Measurements from ENCODE around the gene NNMT. TPM values are rescaled to one million over a fixed set of nuclear protein-coding genes. Genes with fewer than 3 reads are reported as not detected.

Gene NNMT
- total RNA-seq, 4 donors from 2014 or later, result 4.6 to 362 (median 116) TPM

DNA sequence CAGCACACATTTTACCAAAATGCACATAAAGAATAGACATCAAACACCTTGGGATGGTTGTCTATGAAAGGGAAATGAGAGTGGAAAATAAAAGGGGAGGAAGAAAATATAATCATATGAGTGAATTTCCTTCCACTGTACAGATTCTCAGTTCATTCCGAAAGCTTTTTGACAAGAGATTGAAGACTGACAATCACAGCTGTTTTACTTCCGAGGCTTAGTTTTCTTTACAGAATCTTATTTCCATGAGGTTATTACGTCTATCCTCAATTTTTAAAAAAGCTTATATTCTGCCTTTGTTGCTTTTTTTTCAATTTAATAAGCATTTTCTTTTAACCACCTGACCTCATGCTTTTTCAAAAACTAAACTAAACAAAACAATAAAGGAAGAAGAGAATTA lies 12.8 kb upstream of the NNMT start:
- no peak overlapping the region for H3K27ac ChIP-seq
- H3K36me3 ChIP-seq, result no peaks in the 10 kb centered on the region
- no peaks in the 10 kb centered on the region for H3K4me1 ChIP-seq
- H3K27me3 ChIP-seq, result no peaks in the 10 kb centered on the region
- TF ChIP-seq POLR2A (IDR thresholded peaks at IDR 0.05), result no peak
- TF ChIP-seq, protein P1, sequence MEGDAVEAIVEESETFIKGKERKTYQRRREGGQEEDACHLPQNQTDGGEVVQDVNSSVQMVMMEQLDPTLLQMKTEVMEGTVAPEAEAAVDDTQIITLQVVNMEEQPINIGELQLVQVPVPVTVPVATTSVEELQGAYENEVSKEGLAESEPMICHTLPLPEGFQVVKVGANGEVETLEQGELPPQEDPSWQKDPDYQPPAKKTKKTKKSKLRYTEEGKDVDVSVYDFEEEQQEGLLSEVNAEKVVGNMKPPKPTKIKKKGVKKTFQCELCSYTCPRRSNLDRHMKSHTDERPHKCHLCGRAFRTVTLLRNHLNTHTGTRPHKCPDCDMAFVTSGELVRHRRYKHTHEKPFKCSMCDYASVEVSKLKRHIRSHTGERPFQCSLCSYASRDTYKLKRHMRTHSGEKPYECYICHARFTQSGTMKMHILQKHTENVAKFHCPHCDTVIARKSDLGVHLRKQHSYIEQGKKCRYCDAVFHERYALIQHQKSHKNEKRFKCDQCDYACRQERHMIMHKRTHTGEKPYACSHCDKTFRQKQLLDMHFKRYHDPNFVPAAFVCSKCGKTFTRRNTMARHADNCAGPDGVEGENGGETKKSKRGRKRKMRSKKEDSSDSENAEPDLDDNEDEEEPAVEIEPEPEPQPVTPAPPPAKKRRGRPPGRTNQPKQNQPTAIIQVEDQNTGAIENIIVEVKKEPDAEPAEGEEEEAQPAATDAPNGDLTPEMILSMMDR (IDR thresholded peaks at IDR 0.05), result no peak
- no peak for DNase-seq
- H3K9me3 ChIP-seq, result no peaks in the 10 kb centered on the region
- no peak overlapping the region for H3K4me3 ChIP-seq
- intact Hi-C loops (cut with DNase I; ENCODE audit: low total_unique reads), result no loop called here

DNA sequence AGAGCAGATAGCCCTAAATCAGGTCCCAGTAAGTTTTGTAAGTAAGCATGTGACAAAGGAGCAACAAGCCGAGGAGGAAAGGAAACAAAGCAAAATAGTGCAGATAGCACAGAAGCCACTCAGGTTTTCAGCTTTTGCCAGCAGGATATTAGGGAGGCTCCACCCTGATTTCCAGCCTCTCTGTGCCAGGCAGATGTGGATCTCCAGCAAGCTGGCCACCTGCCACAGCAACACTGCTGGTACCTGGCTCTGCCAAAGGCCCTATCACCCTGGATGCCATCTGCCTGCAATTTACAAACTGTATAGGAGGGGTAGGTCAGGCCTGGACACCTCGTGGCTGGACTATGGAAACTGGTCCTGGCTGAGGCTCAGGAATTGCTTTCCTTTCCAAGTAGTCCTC lies 12.2 kb upstream of the NNMT start:
- Histone ChIP-seq H3K9me3 (no peaks in the 10 kb centered on the region), H3K4me3 (no peak overlapping the region), H3K27me3 (no peaks in the 10 kb centered on the region), H3K36me3 (no peaks in the 10 kb centered on the region), H3K4me1 (no peaks in the 10 kb centered on the region), H3K27ac (peak overlapping the region in 1 of 2 donors; percentile 33)
- intact Hi-C loops (cut with DNase I; ENCODE audit: low total_unique reads), result no loop called here
- TF ChIP-seq POLR2A (IDR thresholded peaks at IDR 0.05), result no peak
- TF ChIP-seq, protein P1 (IDR thresholded peaks at IDR 0.05), result no peak
- DNase-seq, result peak in 1 of 2 donors; percentile 36

DNA sequence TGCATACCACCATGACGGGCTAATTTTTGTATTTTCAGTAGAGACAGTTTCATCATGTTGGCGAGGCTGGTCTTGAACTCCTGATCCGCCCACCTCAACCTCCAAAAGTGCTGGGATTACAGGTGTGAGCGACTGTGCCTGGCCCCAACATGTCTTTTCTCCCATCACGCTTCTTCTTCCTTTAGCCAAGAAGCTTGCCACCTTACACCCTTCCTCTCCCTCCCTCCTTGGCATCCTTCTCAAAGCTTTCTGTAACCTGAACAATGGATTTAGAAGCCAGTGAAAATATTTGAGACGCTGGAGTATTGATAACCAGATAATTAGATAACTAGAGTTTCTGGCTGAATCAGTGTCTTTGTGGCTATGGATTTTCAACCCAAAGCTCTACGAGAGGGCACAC lies 11.3 kb upstream of the NNMT start:
- Histone ChIP-seq H3K9me3 (no peaks in the 10 kb centered on the region), H3K4me1 (no peaks in the 10 kb centered on the region), H3K27ac (no peak overlapping the region), H3K27me3 (no peaks in the 10 kb centered on the region), H3K36me3 (no peaks in the 10 kb centered on the region), H3K4me3 (no peak overlapping the region)
- intact Hi-C loops (cut with DNase I; ENCODE audit: low total_unique reads), result no loop called here
- TF ChIP-seq POLR2A (IDR thresholded peaks at IDR 0.05), result no peak
- TF ChIP-seq, protein P1 (IDR thresholded peaks at IDR 0.05), result no peak
- DNase-seq, result no peak

DNA sequence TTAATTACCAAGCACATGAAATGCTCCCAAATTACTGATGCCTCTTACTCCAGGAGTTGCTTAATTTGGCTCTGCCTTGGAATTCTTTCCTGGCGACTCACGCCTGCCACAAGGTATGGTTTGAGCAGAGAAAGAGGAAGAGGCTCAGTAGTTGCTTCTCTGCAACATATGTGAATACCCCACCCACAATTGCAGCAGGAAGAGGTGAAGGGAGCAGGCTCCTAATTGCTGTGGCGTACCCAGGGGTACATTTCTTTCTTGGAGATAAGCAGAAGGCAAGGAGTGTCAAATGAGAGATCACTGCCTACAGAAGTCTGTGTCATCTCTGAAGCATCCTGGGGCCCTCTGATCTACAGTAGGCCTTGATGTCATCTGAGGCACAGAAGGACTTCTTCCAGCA lies 10.6 kb upstream of the NNMT start:
- no peaks in the 10 kb centered on the region for H3K27me3 ChIP-seq
- H3K36me3 ChIP-seq, result no peaks in the 10 kb centered on the region
- DNase-seq, result no peak
- no peaks in the 10 kb centered on the region for H3K4me1 ChIP-seq
- TF ChIP-seq, protein P1 (IDR thresholded peaks at IDR 0.05), result no peak
- TF ChIP-seq POLR2A (IDR thresholded peaks at IDR 0.05), result no peak
- H3K4me3 ChIP-seq, result no peak overlapping the region
- no peak overlapping the region for H3K27ac ChIP-seq
- intact Hi-C loops (cut with DNase I; ENCODE audit: low total_unique reads), result no loop called here
- no peaks in the 10 kb centered on the region for H3K9me3 ChIP-seq

DNA sequence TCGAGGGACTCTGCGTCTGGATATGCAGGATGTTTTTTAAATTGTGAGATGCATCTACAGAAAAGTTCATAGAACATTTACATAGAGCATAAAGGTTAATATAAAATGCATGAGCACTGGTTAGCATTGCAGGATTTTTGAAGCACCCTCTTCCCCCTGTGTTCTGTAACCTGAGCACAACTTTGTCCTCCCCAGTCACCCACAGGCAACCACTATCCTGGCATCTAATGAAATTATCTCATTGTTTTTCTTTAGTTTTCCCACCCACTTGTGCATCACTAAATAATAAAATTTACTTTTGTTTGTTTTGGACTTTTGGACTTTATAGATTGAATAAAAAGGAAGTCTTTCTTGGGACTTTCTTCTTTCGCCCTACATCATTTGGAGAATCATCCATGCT lies 10.0 kb upstream of the NNMT start:
- Histone ChIP-seq H3K4me3 (no peak overlapping the region), H3K9me3 (no peaks in the 10 kb centered on the region), H3K27ac (no peak overlapping the region), H3K36me3 (no peaks in the 10 kb centered on the region), H3K4me1 (no peaks in the 10 kb centered on the region), H3K27me3 (no peaks in the 10 kb centered on the region)
- TF ChIP-seq, protein P1 (IDR thresholded peaks at IDR 0.05), result no peak
- no peak for TF ChIP-seq POLR2A (IDR thresholded peaks at IDR 0.05)
- DNase-seq, result no peak
- intact Hi-C loops (cut with DNase I; ENCODE audit: low total_unique reads), result no loop called here
